K562 (cell line): ENCODE results near the gene PPM1H. TPM values are rescaled to one million over a fixed set of nuclear protein-coding genes. Genes with fewer than 3 reads are reported as not detected.

ENCODE experiments used
- ATAC-seq: fragments of 200-7000 bp; cut with Tn5 transposase; 3 replicates; pipeline ENCODE4 v1.9.1; 2020; ENCODE audit warnings: moderate library complexity
- BruUV-seq: library from RNA; stranded (reverse); fragments of 400-500 nt; replicated peaks from 2 replicates; lab custom pipeline; 2021; lab: Mats Ljungman, UMichigan
- CTCF ChIA-PET: fragments of 300-600 bp; formaldehyde crosslinking; extraction: SDS; loops from one replicate; lab custom pipeline; 2021; ENCODE audit warnings: low intra/inter-chr PET ratio; lab: Yijun Ruan, JAX
- POLR2A ChIA-PET: fragments of 300-600, 350-650 bp; sonication (Branson Sonifier 250); formaldehyde crosslinking; extraction: SDS; loops from one replicate; lab custom pipeline; 2021; ENCODE audit warnings: antibody characterized with exemption, inconsistent platforms; lab: Yijun Ruan, JAX
- DNase-seq, 4 experiments: peaks; one replicate each; pipeline versions ENCODE4 v3.0.0 to v3.0.0-alpha.2; 2011 to 2018; ENCODE audit warnings: low spot score in 3 of 4, mixed read lengths in 3 of 4; ENCODE audit errors: extremely low read depth in 1 of 4
- FAIRE-seq: peaks from 2 replicates; lab custom pipeline; 2011; peaks lifted over from hg19 to GRCh38; lab: Jason Lieb, UNC
- H2AFZ ChIP-seq: 2 replicates; pipeline ENCODE4 v1.6.0; 2011; ENCODE audit warnings: low read depth, low read length, control low read depth, inconsistent platforms
- H3K27ac ChIP-seq: fragments of 200-600 bp; 3 replicates; pipeline ENCODE4 v1.8.0; 2011; ENCODE audit warnings: low read depth, mild to moderate bottlenecking, control low read depth, inconsistent platforms, low read length, moderate library complexity, mixed read lengths; ENCODE audit errors: extremely low read depth
- H3K27me3 ChIP-seq, 2 experiments: fragments of 300-600 bp in 1 of 2; 2 replicates in 1 of 2; 3 replicates in 1 of 2; pipeline versions ENCODE4 v1.6.0 to v1.8.0; 2011; ENCODE audit warnings: inconsistent platforms in 2 of 2, low read length in 2 of 2, mild to moderate bottlenecking in 1 of 2, mixed read lengths in 1 of 2, moderate library complexity in 1 of 2; ENCODE audit not compliant: control insufficient read depth in 2 of 2, insufficient read depth in 2 of 2
- H3K36me3 ChIP-seq: fragments of 300-600 bp; 3 replicates; pipeline ENCODE4 v1.8.0; 2011; ENCODE audit warnings: mild to moderate bottlenecking, low read length, inconsistent platforms; ENCODE audit not compliant: control insufficient read depth, insufficient read depth
- H3K4me1 ChIP-seq, 2 experiments: fragments of 200-600 bp in 1 of 2; replicated peaks in 1 of 2; 2 replicates in 1 of 2; 3 replicates in 1 of 2; pipeline versions ENCODE4 v1.5.1 to v1.8.0; 2011; ENCODE audit warnings: inconsistent platforms in 2 of 2, low read length in 2 of 2, mild to moderate bottlenecking in 1 of 2, mixed read lengths in 1 of 2, moderate library complexity in 1 of 2; ENCODE audit not compliant: control insufficient read depth in 2 of 2, insufficient read depth in 2 of 2
- H3K4me2 ChIP-seq: 2 replicates; pipeline ENCODE4 v1.6.1; 2011; ENCODE audit warnings: low read length, control low read depth, inconsistent platforms, mixed read lengths; ENCODE audit not compliant: insufficient read depth
- H3K4me3 ChIP-seq: fragments of 200-600 bp; sonication (generic), shearing (Covaris generic); 2 replicates; pipeline ENCODE4 v1.5.1; 2016; ENCODE audit warnings: control low read depth, inconsistent platforms
- H3K79me2 ChIP-seq: fragments of 200-600 bp; 3 replicates; pipeline ENCODE4 v1.8.0; 2011; ENCODE audit warnings: low read length, inconsistent platforms; ENCODE audit not compliant: control insufficient read depth, insufficient read depth
- H3K9ac ChIP-seq, 2 experiments: 2 replicates each; pipeline versions ENCODE4 v1.6.0 to v1.6.1; 2011; ENCODE audit warnings: low read depth in 2 of 2, low read length in 2 of 2, control low read depth in 1 of 2, inconsistent platforms in 1 of 2, mild to moderate bottlenecking in 1 of 2, mixed read lengths in 1 of 2; ENCODE audit not compliant: insufficient read depth in 1 of 2
- H3K9me1 ChIP-seq: one replicate; pipeline ENCODE4 v1.6.0; 2011; ENCODE audit warnings: inconsistent platforms, mild to moderate bottlenecking, low read length, moderate library complexity; ENCODE audit not compliant: control insufficient read depth, insufficient read depth
- H3K9me3 ChIP-seq: replicated peaks from 2 replicates; pipeline ENCODE4 v1.5.1; 2011; ENCODE audit warnings: low read depth, low read length, inconsistent platforms; ENCODE audit not compliant: control insufficient read depth, insufficient read depth
- H4K20me1 ChIP-seq: replicated peaks from 2 replicates; pipeline ENCODE4 v1.6.1; 2011; ENCODE audit warnings: low read length, inconsistent platforms, mixed read lengths; ENCODE audit not compliant: control insufficient read depth, insufficient read depth
- MGA ChIP-seq: fragments of 450-650 bp; IDR thresholded peaks from 2 replicates; pipeline ENCODE4 v1.6.1; 2016; ENCODE audit warnings: mild to moderate bottlenecking, moderate library complexity
- POLR3G ChIP-seq: IDR thresholded peaks from 2 replicates; pipeline ENCODE4 v1.6.1; 2011; ENCODE audit not compliant: insufficient read length, insufficient replicate concordance; ENCODE audit errors: extremely low read depth
- ZBTB34 ChIP-seq: fragments of 250-450 bp; sonication (Bioruptor Pico); IDR thresholded peaks from 2 replicates; pipeline ENCODE4 v1.8.0; 2021; ENCODE audit warnings: mild to moderate bottlenecking, moderate library complexity
- ZFP36 ChIP-seq: fragments of 150-350 bp; IDR thresholded peaks from 2 replicates; pipeline ENCODE4 v1.6.1; 2018; ENCODE audit warnings: low read length, low read depth; ENCODE audit not compliant: partially characterized antibody
- ZNF175 ChIP-seq: fragments of 200-800 bp; sonication (Bioruptor generic); IDR thresholded peaks from 2 replicates; pipeline ENCODE4 v1.6.1; 2016; ENCODE audit warnings: low read depth, mild to moderate bottlenecking, missing genetic modification characterization, missing compliant biosample characterization
- ZNF717 ChIP-seq: fragments of 250-450 bp; sonication (Bioruptor Pico); IDR thresholded peaks from 2 replicates; pipeline ENCODE4 v1.5.0; 2021
- WGBS: fragments of 100-300 bp; shearing (Covaris generic); methylation state at CpG from one replicate; pipeline ENCODE4 v1.1.6; 2016; ENCODE audit warnings: low coverage, mixed read lengths; ENCODE audit not compliant: insufficient coverage; ENCODE audit errors: missing lambda C conversion rate; 5-methylcytosine and 5-hydroxymethylcytosine counted together
- in situ Hi-C: fragments of 300-500 bp; cut with MboI; formaldehyde crosslinking; loops from 4 replicates; pipeline ENCODE4 v1.15.0; 2018; ENCODE audit warnings: inconsistent platforms, mixed read lengths
- intact Hi-C: fragments of 100-400 bp; cut with micrococcal nuclease; formaldehyde crosslinking; loops from 2 replicates; pipeline ENCODE4 v1.14.2; 2022
- polyA plus RNA-seq, 8 experiments: library from polyadenylated mRNA; depleted of rRNA in 4 of 8; stranded (reverse) in 5 of 8; unstranded in 3 of 8; fragments of >200 nt; fragmentation: Nextera tagmentation in 2 of 8; fragmentation: Illumina TruSeq in 1 of 8; extraction: Ambion mirVana in 2 of 8; extraction: Trizol in 1 of 8; gene quantifications; 2 replicates each; pipeline versions ENCODE4 v1.2.1 to v1.2.3, GENCODE V29; 2011 to 2014; ENCODE audit warnings: inconsistent platforms in 1 of 8, missing spikeins in 1 of 8
- total RNA-seq, 7 experiments: library from RNA; depleted of rRNA in 6 of 7; stranded (reverse); fragments of >200 nt in 6 of 7; fragmentation: Illumina TruSeq in 2 of 7; extraction: Trizol in 2 of 7; gene quantifications; 2 replicates each; pipeline versions ENCODE4 v1.2.1 to v1.2.3, GENCODE V29; 2011 to 2021; ENCODE audit warnings: low replicate concordance in 1 of 7

Gene PPM1H
- total and polyA plus RNA-seq, 9 of the 15 experiments (the other 6 are each of a cell fraction or from before 2014, with no cell fraction given), result 5.3 to 29.3 (median 11.3) TPM

GRCh38 chr12:62865937-62866336, 69.0 kb downstream of the PPM1H start:
- no peak for ATAC-seq
- no peaks in the 10 kb centered on the region for H3K79me2 ChIP-seq
- ChIA-PET CTCF (no interaction called here), POLR2A (no interaction called here)
- no peak for FAIRE-seq
- 18% methylated on average over 4 of the region's 4 CpGs for WGBS
- no peaks in the 10 kb centered on the region for H4K20me1 ChIP-seq
- peaks cover 7 to 12% of the 10 kb centered on the region in 2 experiments; a peak in 3 of 5 replicates for H3K4me1 ChIP-seq
- no TSS peak for BruUV-seq
- H3K9ac ChIP-seq, result no peak overlapping the region
- no peak for DNase-seq
- H3K4me2 ChIP-seq, result no peak overlapping the region
- intact Hi-C loops (no loop called here), in situ Hi-C loops (no loop called here)
- no peak overlapping the region for H2AFZ ChIP-seq
- no peaks in the 10 kb centered on the region for H3K9me1 ChIP-seq
- H3K27ac ChIP-seq, result no peak overlapping the region
- H3K9me3 ChIP-seq, result no peaks in the 10 kb centered on the region
- no peaks in the 10 kb centered on the region for H3K27me3 ChIP-seq
- no peaks in the 10 kb centered on the region for H3K36me3 ChIP-seq
- H3K4me3 ChIP-seq, result no peak overlapping the region
- TF ChIP-seq ZFP36, result no peak
- TF ChIP-seq MGA, result no peak
- no peak for TF ChIP-seq ZNF717 (CRISPR knock-in tag)
- no peak for TF ChIP-seq POLR3G
- no peak for TF ChIP-seq ZNF175
- no peak for TF ChIP-seq ZBTB34 (CRISPR knock-in tag)
